Aorta (tissue), 5 donors: ENCODE results near the gene ATG14. TPM values are rescaled to one million over a fixed set of nuclear protein-coding genes. Genes with fewer than 3 reads are reported as not detected.

Source experiments
- ATAC-seq: fragments of 200-7000 bp; cut with Tn5 transposase; one replicate; pipeline ENCODE4 v1.9.1; 2022; ENCODE audit warnings: moderate library complexity; ENCODE audit not compliant: low FRiP score
- DNase-seq, 2 donors: peaks; one replicate each; pipeline ENCODE4 v3.0.0-alpha.2; 2020
- H3K27ac ChIP-seq, 2 donors: one replicate each; pipeline ENCODE4 v1.5.1; 2013; ENCODE audit warnings: low read length in 2 of 2, mild to moderate bottlenecking in 2 of 2, moderate library complexity in 2 of 2, control low read depth in 1 of 2, inconsistent platforms in 1 of 2, low read depth in 1 of 2
- H3K27me3 ChIP-seq, 2 donors: one replicate each; pipeline ENCODE4 v1.6.1; 2013; ENCODE audit warnings: control low read depth in 1 of 2, low read length in 1 of 2, mild to moderate bottlenecking in 1 of 2, moderate library complexity in 1 of 2; ENCODE audit not compliant: insufficient read depth in 2 of 2, control insufficient read depth in 1 of 2
- H3K36me3 ChIP-seq, 2 donors: one replicate each; pipeline ENCODE4 v1.6.1; 2013; ENCODE audit warnings: control low read depth in 1 of 2, low read length in 1 of 2, mild to moderate bottlenecking in 1 of 2; ENCODE audit not compliant: insufficient read depth in 2 of 2, control insufficient read depth in 1 of 2
- H3K4me1 ChIP-seq, 2 donors: one replicate each; pipeline ENCODE4 v1.6.1; 2013; ENCODE audit warnings: low read length in 2 of 2, control low read depth in 1 of 2, mild to moderate bottlenecking in 1 of 2, moderate library complexity in 1 of 2; ENCODE audit not compliant: insufficient read depth in 2 of 2, control insufficient read depth in 1 of 2
- H3K4me3 ChIP-seq, 2 donors: one replicate each; pipeline ENCODE4 v1.5.1; 2013; ENCODE audit warnings: low read length in 2 of 2, control low read depth in 1 of 2, mild to moderate bottlenecking in 1 of 2
- H3K9me3 ChIP-seq: one replicate; pipeline ENCODE4 v1.6.1; 2013; ENCODE audit warnings: mild to moderate bottlenecking, low read length; ENCODE audit not compliant: control insufficient read depth
- WGBS, 2 donors: extraction: QIAGEN DNeasy Blood & Tissue Kit; methylation state at CpG; one replicate each; pipeline ENCODE4 v1.1.7; 2013; 5-methylcytosine and 5-hydroxymethylcytosine counted together
- intact Hi-C, 2 donors: fragments of 100-400 bp; cut with DNase I; formaldehyde crosslinking; loops; one replicate each; pipeline versions ENCODE4 v1.14.2 to v1.15.0; 2022
- polyA plus RNA-seq, 2 donors: library from polyadenylated mRNA; stranded (reverse); fragments of 200-250 nt; gene quantifications; one replicate each; pipeline ENCODE4 v1.2.3, GENCODE V29; 2013
- total RNA-seq, 2 donors: library from RNA; stranded (reverse); fragmentation: NEBNext Ultra II Directional; extraction: Animal tissue kit (Norgen Biotek cat#: 25700); gene quantifications; one replicate each; pipeline ENCODE4 v1.2.1, GENCODE V29; 2021
- donor health status: healthy with polysubstance abuse.
- donor health status: Bipolar disorder and iron deficiency.
- donor health status: DM: no; HTN: no; CAD: no.
- donor health status: DM: no; HTN: no; CAD: no.
- donor health status: DM: yes; HTN: yes; CAD: no.

ATG14 gene
- total and polyA plus RNA-seq, 4 donors, result 6.0 to 19.4 (median 15.1) TPM

GRCh38 chr14:55356913-55357312 lies 54.7 kb downstream of the ATG14 start:
- H3K4me1 ChIP-seq, result no peaks in the 10 kb centered on the region
- WGBS, 2 donors, result 85 to 86% methylated on average over 2 of the region's 2 CpGs
- intact Hi-C loops, result loop anchor here (10.0 kb wide), 1 partner anchor 112 kb away; no protein-coding TSS in a partner anchor
- DNase-seq (no peak), ATAC-seq (no peak)
- H3K27me3 ChIP-seq, result no peaks in the 10 kb centered on the region
- H3K27ac ChIP-seq, result no peak overlapping the region
- no peaks in the 10 kb centered on the region for H3K9me3 ChIP-seq
- peaks cover 0 to 2% of the 10 kb centered on the region in 2 donors for H3K36me3 ChIP-seq
- no peak overlapping the region for H3K4me3 ChIP-seq

- 75% methylated on average over 6 of the region's 6 CpGs for WGBS, 2 donors
- intact Hi-C loops, result loop anchor here (10.0 kb wide), 1 partner anchor 111 kb away; no protein-coding TSS in a partner anchor
Observed at GRCh38 chr14:55355922-55356321, 55.7 kb downstream of the ATG14 start.

GRCh38 chr14:55354500-55354899 lies 57.1 kb downstream of the ATG14 start:
- Histone ChIP-seq H3K27ac (no peak overlapping the region), H3K36me3 (peaks cover 7 to 12% of the 10 kb centered on the region in 2 donors), H3K9me3 (no peaks in the 10 kb centered on the region), H3K27me3 (no peaks in the 10 kb centered on the region), H3K4me1 (no peaks in the 10 kb centered on the region), H3K4me3 (no peak overlapping the region)
- DNase-seq, result no peak
- intact Hi-C loops, result loop anchor here (5.0 to 10.0 kb wide), 3 partner anchors 82 to 142 kb away; partner anchors contain the start of gene FBXO34 (in 1 of the 2)
- 39 to 43% methylated on average over 5 of the region's 5 CpGs for WGBS, 2 donors
- ATAC-seq, result peak; percentile 55

More at GRCh38 chr14:55355922-55356321, 55.7 kb downstream of the ATG14 start:
- Histone ChIP-seq H3K27ac (no peak overlapping the region), H3K27me3 (no peaks in the 10 kb centered on the region), H3K4me3 (no peak overlapping the region), H3K36me3 (peaks cover 4 to 10% of the 10 kb centered on the region in 2 donors), H3K4me1 (no peaks in the 10 kb centered on the region), H3K9me3 (no peaks in the 10 kb centered on the region)
- ATAC-seq (no peak), DNase-seq (no peak)

GRCh38 chr14:55353686-55354467 lies 57.8 kb downstream of the ATG14 start:
- no peak overlapping the region for H3K4me3 ChIP-seq
- no peak overlapping the region for H3K27ac ChIP-seq
- no peak for DNase-seq
- H3K36me3 ChIP-seq, result peaks cover 7 to 12% of the 10 kb centered on the region in 2 donors
- H3K9me3 ChIP-seq, result no peaks in the 10 kb centered on the region
- WGBS, 2 donors, result 86 to 89% methylated on average over 11 of the region's 11 CpGs
- no peak for ATAC-seq
- H3K4me1 ChIP-seq, result no peaks in the 10 kb centered on the region
- intact Hi-C loops, result loop anchor here (5.0 to 10.0 kb wide), 3 partner anchors 82 to 142 kb away; partner anchors contain the start of gene FBXO34 (in 1 of the 2)
- no peaks in the 10 kb centered on the region for H3K27me3 ChIP-seq

- intact Hi-C loops, result loop anchor here (5.0 to 10.0 kb wide), 3 partner anchors 80 to 140 kb away; partner anchors contain the start of gene FBXO34 (in 1 of the 2)
- Histone ChIP-seq H3K4me1 (no peaks in the 10 kb centered on the region), H3K4me3 (no peak overlapping the region), H3K27ac (no peak overlapping the region), H3K36me3 (peaks cover 7 to 12% of the 10 kb centered on the region in 2 donors), H3K9me3 (no peaks in the 10 kb centered on the region), H3K27me3 (no peaks in the 10 kb centered on the region)
- WGBS, 2 donors, result 92 to 93% methylated on average over 9 of the region's 9 CpGs
- DNase-seq, result no peak
- ATAC-seq, result no peak
Observed at GRCh38 chr14:55352201-55352600, 59.4 kb downstream of the ATG14 start.

- no peak overlapping the region for H3K4me3 ChIP-seq
- DNase-seq, result no peak
- intact Hi-C loops, result loop anchor here (5.0 to 10.0 kb wide), 3 partner anchors 79 to 139 kb away; partner anchors contain the start of gene FBXO34 (in 1 of the 2)
- 92% methylated on average over 9 of the region's 9 CpGs for whole genome bisulfite sequencing, 2 donors
- H3K27me3 ChIP-seq, result no peaks in the 10 kb centered on the region
- H3K4me1 ChIP-seq, result no peaks in the 10 kb centered on the region
- H3K27ac ChIP-seq, result no peak overlapping the region
- no peak for ATAC-seq
- H3K9me3 ChIP-seq, result no peaks in the 10 kb centered on the region
- peaks cover 7 to 10% of the 10 kb centered on the region in 2 donors for H3K36me3 ChIP-seq
Observed at GRCh38 chr14:55351111-55351510, 60.5 kb downstream of the ATG14 start.

- 92 to 95% methylated on average over 4 of the region's 4 CpGs for WGBS, 2 donors
- H3K27ac ChIP-seq, result no peak overlapping the region
- H3K36me3 ChIP-seq, result peaks cover 7 to 10% of the 10 kb centered on the region in 2 donors
- no peaks in the 10 kb centered on the region for H3K9me3 ChIP-seq
- H3K4me1 ChIP-seq, result no peaks in the 10 kb centered on the region
- no peak for ATAC-seq
- H3K4me3 ChIP-seq, result no peak overlapping the region
- intact Hi-C loops, result loop anchor here (5.0 to 10.0 kb wide), 3 partner anchors 78 to 138 kb away; partner anchors contain the start of gene FBXO34 (in 1 of the 2)
- no peaks in the 10 kb centered on the region for H3K27me3 ChIP-seq
- no peak for DNase-seq
Observed at GRCh38 chr14:55350461-55350860, 61.2 kb downstream of the ATG14 start.

- no peaks in the 10 kb centered on the region for H3K27me3 ChIP-seq
- H3K4me1 ChIP-seq, result no peaks in the 10 kb centered on the region
- WGBS, 2 donors, result 84 to 86% methylated on average over 12 of the region's 12 CpGs
- H3K4me3 ChIP-seq, result no peak overlapping the region
- ATAC-seq (no peak), DNase-seq (no peak)
- peaks cover 7 to 10% of the 10 kb centered on the region in 2 donors for H3K36me3 ChIP-seq
- intact Hi-C loops, result no loop called here
- H3K9me3 ChIP-seq, result no peaks in the 10 kb centered on the region
- no peak overlapping the region for H3K27ac ChIP-seq
Observed at GRCh38 chr14:55349565-55349964, 62.1 kb downstream of the ATG14 start.
